ENCODE data around the gene MED14. TPM values are rescaled to one million over a fixed set of nuclear protein-coding genes. Genes with fewer than 3 reads are reported as not detected.

The MED14 gene
- total and polyA plus RNA-seq, 2 of the 13 experiments (the other 11 are each of a cell fraction or from before 2014, with no cell fraction given): 10.2 to 16.3 TPM

GRCh38 chrX:40735325-40736169 lies at the start of gene MED14 (continued):
- TF ChIP-seq ZBTB25 (CRISPR knock-in tag; IDR thresholded peaks at IDR 0.05) (no peak), ATF5 (CRISPR knock-in tag; IDR thresholded peaks at IDR 0.05; ENCODE audit: low read depth) (no peak), ZKSCAN1 (IDR thresholded peaks at IDR 0.05; ENCODE audit: low read length) (no peak), NPAS2 (CRISPR knock-in tag; IDR thresholded peaks at IDR 0.05; ENCODE audit: borderline replicate concordance) (no peak), GRHL1 (CRISPR knock-in tag; conservative IDR thresholded peaks at IDR 0.05) (no peak), SNAI1 (CRISPR knock-in tag; IDR thresholded peaks at IDR 0.05; ENCODE audit: borderline replicate concordance) (no peak), CSRNP1 (CRISPR knock-in tag; IDR thresholded peaks at IDR 0.05) (peak; percentile 38; the same call in 1 of the 2 replicates), ZNF30 (CRISPR knock-in tag; IDR thresholded peaks at IDR 0.05) (no peak), ZNF773 (CRISPR knock-in tag; IDR thresholded peaks at IDR 0.05; ENCODE audit: borderline replicate concordance) (no peak), ZNF672 (CRISPR knock-in tag; IDR thresholded peaks at IDR 0.05) (no peak), NCOA5 (CRISPR knock-in tag; IDR thresholded peaks at IDR 0.05) (no peak), ZNF607 (CRISPR knock-in tag; IDR thresholded peaks at IDR 0.05; ENCODE audit: borderline replicate concordance) (no peak), SAFB2 (CRISPR knock-in tag; IDR thresholded peaks at IDR 0.05; ENCODE audit: borderline replicate concordance, low read depth) (no peak), PHF21A (CRISPR knock-in tag; IDR thresholded peaks at IDR 0.05) (0 out of 2 replicates have a peak, but pooled peaks have one; percentile 21), SIX1 (CRISPR knock-in tag; IDR thresholded peaks at IDR 0.05; ENCODE audit: borderline replicate concordance) (no peak), PHF5A (CRISPR knock-in tag; IDR thresholded peaks at IDR 0.05; ENCODE audit: low read depth, unreplicated experiment) (peak; percentile 52), SYNCRIP (IDR thresholded peaks at IDR 0.05; ENCODE audit: insufficient read depth, low read depth, low read length) (no peak), UBTF (CRISPR knock-in tag; IDR thresholded peaks at IDR 0.05) (peak; percentile 82), ZNF235 (CRISPR knock-in tag; IDR thresholded peaks at IDR 0.05; ENCODE audit: borderline replicate concordance) (no peak), MTA1 (CRISPR knock-in tag; IDR thresholded peaks at IDR 0.05; ENCODE audit: borderline replicate concordance) (0 out of 2 replicates have a peak, but pooled peaks have one; percentile 35), GATAD2A (CRISPR knock-in tag; IDR thresholded peaks at IDR 0.05) (peak; percentile 39), ATF7-NPFF (CRISPR knock-in tag; IDR thresholded peaks at IDR 0.05; ENCODE audit: low read depth) (no peak)

Measured in HepG2 (cell line).